C4-2B (cell line): ENCODE data around the gene PLCB2.

Source experiments
- H3K27ac ChIP-seq: fragments of 450-650 bp; 2 replicates; pipeline ENCODE4 v1.5.1; 2017
- CTCF ChIP-seq: fragments of 450-650 bp; conservative IDR thresholded peaks from 2 replicates; pipeline ENCODE4 v1.5.1; 2017; ENCODE audit warnings: mild to moderate bottlenecking
- ZFX ChIP-seq: fragments of 450-650 bp; IDR thresholded peaks from 2 replicates; pipeline ENCODE4 v1.6.1; 2017

The PLCB2 gene

GRCh38 chr15:40296561-40297230 is 11.0 kb downstream of the PLCB2 start:
- no peak for TF ChIP-seq CTCF
- TF ChIP-seq ZFX, result no peak
- no peak overlapping the region for H3K27ac ChIP-seq

GRCh38 chr15:40295877-40296560 is 11.7 kb downstream of the PLCB2 start:
- TF ChIP-seq CTCF (no peak), ZFX (no peak)

GRCh38 chr15:40295297-40295696 is 12.4 kb downstream of the PLCB2 start:
- TF ChIP-seq ZFX (no peak), CTCF (no peak)
- no peak overlapping the region for H3K27ac ChIP-seq

More at GRCh38 chr15:40295877-40296560, 11.7 kb downstream of the PLCB2 start:
- no peak overlapping the region for H3K27ac ChIP-seq

- H3K27ac ChIP-seq, result no peak overlapping the region
- TF ChIP-seq CTCF (no peak), ZFX (no peak)
Observed at GRCh38 chr15:40293905-40294895, 13.5 kb downstream of the PLCB2 start.

GRCh38 chr15:40293006-40293405 is 14.7 kb downstream of the PLCB2 start:
- no peak overlapping the region for H3K27ac ChIP-seq
- TF ChIP-seq CTCF (no peak), ZFX (no peak)

GRCh38 chr15:40292246-40292645 is 15.5 kb downstream of the PLCB2 start:
- TF ChIP-seq ZFX (no peak), CTCF (no peak)
- H3K27ac ChIP-seq, result no peak overlapping the region
